WTC11 (cell line): ENCODE results near the gene C1R.

Experiments
- JUN ChIP-seq: sonication (generic); formaldehyde crosslinking; IDR thresholded peaks from 2 replicates; pipeline ENCODE4 v1.8.0; 2023; ENCODE audit warnings: mild to moderate bottlenecking, missing genetic modification reagents
- SP1 ChIP-seq: sonication (generic); formaldehyde crosslinking; conservative IDR thresholded peaks from 2 replicates; pipeline ENCODE4 v1.8.1; 2022; ENCODE audit warnings: missing genetic modification reagents
- TEAD4 ChIP-seq: sonication (generic); formaldehyde crosslinking; IDR thresholded peaks from 2 replicates; pipeline ENCODE4 v1.8.0; 2022; ENCODE audit warnings: mild to moderate bottlenecking, missing genetic modification reagents
- ZNF121 ChIP-seq: sonication (generic); formaldehyde crosslinking; IDR thresholded peaks from 2 replicates; pipeline ENCODE4 v1.8.0; 2023; ENCODE audit warnings: missing genetic modification reagents
- TF ChIP-seq, protein P1 (sequence below): fragments of 200-600 bp; IDR thresholded peaks from 2 replicates; pipeline ENCODE4 v1.8.0; 2022; ENCODE audit warnings: antibody characterized with exemption
- TF ChIP-seq, protein P2 (sequence below): sonication (generic); formaldehyde crosslinking; IDR thresholded peaks from 2 replicates; pipeline ENCODE4 v1.8.0; 2023; ENCODE audit warnings: missing genetic modification reagents, mild to moderate bottlenecking, borderline replicate concordance
- TF ChIP-seq, protein P3 (sequence below): sonication (generic); formaldehyde crosslinking; conservative IDR thresholded peaks from 2 replicates; pipeline ENCODE4 v1.8.1; 2023; ENCODE audit warnings: mild to moderate bottlenecking, low read depth, missing genetic modification reagents, moderate library complexity

GRCh38 chr12:7101694-7102131 lies 9.5 kb upstream of the C1R start:
- TF ChIP-seq, protein P1, sequence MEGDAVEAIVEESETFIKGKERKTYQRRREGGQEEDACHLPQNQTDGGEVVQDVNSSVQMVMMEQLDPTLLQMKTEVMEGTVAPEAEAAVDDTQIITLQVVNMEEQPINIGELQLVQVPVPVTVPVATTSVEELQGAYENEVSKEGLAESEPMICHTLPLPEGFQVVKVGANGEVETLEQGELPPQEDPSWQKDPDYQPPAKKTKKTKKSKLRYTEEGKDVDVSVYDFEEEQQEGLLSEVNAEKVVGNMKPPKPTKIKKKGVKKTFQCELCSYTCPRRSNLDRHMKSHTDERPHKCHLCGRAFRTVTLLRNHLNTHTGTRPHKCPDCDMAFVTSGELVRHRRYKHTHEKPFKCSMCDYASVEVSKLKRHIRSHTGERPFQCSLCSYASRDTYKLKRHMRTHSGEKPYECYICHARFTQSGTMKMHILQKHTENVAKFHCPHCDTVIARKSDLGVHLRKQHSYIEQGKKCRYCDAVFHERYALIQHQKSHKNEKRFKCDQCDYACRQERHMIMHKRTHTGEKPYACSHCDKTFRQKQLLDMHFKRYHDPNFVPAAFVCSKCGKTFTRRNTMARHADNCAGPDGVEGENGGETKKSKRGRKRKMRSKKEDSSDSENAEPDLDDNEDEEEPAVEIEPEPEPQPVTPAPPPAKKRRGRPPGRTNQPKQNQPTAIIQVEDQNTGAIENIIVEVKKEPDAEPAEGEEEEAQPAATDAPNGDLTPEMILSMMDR: no peak
- TF ChIP-seq JUN (CRISPR knock-in tag) (no peak), ZNF121 (no peak), SP1 (no peak), TEAD4 (CRISPR knock-in tag) (no peak)
- TF ChIP-seq, protein P2, sequence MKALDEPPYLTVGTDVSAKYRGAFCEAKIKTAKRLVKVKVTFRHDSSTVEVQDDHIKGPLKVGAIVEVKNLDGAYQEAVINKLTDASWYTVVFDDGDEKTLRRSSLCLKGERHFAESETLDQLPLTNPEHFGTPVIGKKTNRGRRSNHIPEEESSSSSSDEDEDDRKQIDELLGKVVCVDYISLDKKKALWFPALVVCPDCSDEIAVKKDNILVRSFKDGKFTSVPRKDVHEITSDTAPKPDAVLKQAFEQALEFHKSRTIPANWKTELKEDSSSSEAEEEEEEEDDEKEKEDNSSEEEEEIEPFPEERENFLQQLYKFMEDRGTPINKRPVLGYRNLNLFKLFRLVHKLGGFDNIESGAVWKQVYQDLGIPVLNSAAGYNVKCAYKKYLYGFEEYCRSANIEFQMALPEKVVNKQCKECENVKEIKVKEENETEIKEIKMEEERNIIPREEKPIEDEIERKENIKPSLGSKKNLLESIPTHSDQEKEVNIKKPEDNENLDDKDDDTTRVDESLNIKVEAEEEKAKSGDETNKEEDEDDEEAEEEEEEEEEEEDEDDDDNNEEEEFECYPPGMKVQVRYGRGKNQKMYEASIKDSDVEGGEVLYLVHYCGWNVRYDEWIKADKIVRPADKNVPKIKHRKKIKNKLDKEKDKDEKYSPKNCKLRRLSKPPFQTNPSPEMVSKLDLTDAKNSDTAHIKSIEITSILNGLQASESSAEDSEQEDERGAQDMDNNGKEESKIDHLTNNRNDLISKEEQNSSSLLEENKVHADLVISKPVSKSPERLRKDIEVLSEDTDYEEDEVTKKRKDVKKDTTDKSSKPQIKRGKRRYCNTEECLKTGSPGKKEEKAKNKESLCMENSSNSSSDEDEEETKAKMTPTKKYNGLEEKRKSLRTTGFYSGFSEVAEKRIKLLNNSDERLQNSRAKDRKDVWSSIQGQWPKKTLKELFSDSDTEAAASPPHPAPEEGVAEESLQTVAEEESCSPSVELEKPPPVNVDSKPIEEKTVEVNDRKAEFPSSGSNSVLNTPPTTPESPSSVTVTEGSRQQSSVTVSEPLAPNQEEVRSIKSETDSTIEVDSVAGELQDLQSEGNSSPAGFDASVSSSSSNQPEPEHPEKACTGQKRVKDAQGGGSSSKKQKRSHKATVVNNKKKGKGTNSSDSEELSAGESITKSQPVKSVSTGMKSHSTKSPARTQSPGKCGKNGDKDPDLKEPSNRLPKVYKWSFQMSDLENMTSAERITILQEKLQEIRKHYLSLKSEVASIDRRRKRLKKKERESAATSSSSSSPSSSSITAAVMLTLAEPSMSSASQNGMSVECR (CRISPR knock-in tag): no peak
- TF ChIP-seq, protein P3, sequence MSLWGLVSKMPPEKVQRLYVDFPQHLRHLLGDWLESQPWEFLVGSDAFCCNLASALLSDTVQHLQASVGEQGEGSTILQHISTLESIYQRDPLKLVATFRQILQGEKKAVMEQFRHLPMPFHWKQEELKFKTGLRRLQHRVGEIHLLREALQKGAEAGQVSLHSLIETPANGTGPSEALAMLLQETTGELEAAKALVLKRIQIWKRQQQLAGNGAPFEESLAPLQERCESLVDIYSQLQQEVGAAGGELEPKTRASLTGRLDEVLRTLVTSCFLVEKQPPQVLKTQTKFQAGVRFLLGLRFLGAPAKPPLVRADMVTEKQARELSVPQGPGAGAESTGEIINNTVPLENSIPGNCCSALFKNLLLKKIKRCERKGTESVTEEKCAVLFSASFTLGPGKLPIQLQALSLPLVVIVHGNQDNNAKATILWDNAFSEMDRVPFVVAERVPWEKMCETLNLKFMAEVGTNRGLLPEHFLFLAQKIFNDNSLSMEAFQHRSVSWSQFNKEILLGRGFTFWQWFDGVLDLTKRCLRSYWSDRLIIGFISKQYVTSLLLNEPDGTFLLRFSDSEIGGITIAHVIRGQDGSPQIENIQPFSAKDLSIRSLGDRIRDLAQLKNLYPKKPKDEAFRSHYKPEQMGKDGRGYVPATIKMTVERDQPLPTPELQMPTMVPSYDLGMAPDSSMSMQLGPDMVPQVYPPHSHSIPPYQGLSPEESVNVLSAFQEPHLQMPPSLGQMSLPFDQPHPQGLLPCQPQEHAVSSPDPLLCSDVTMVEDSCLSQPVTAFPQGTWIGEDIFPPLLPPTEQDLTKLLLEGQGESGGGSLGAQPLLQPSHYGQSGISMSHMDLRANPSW (CRISPR knock-in tag): no peak
